ENCODE measurements around the gene GGA3.
A peak's percentile ranks its signal among the peaks of the same experiment; 100 is the strongest.

The GGA3 gene

DNA sequence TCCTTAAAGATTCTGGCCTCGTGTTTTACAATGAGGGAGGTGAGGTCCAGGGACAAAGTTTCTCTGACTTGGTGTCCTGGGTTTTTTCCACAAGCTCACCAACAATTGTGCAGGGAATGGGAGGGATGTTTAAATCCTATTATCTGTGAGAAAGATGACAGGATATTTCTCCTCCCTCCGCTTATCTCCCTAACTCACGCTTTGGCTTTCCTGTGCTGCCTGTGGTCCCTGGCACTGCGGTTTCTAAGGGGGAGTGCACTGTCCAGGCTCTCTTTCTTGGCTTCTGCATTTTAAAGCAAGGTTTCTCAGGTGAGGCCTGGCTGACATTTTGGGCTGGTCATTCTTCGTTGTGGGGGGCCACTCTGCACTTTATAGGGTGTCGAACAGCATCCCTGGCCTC, 16.4 kb downstream of the GGA3 start:
- DNase-seq, result no peak

DNA sequence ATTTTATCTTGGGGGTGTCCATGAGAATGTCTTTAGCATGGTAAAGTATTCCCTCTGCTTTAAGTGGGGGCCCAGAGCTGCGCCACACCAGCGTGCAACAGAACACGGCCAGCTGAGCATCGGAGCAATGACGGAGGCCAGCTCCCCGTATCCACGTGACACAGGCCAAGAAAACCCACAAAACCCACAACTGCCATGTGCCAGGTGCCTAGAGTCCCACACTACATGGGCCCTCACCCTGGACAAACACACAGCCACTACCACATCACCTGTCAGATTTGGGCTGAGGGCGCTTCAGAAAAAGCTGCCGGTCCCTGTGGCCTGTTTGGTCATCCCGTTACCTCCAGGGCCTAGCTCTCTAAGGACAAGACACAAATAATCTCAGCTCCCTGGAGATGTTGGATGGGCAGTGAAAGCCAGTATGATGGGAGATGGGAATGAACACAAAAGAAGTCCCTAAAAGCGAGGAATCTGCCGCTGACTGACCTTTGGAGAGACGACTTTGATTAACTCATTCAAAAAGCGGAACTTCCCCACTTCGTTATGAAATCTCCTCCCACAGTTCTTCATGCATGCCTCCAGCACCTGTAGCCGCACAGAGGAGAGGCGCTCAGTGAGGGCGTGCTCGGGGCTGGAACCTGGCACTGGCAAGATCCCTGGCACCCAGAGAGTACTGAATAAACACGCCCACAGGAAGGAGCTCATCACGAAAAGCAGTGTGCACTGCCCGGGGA, 17.1 kb downstream of the GGA3 start:
- DNase-seq, result no peak

DNA sequence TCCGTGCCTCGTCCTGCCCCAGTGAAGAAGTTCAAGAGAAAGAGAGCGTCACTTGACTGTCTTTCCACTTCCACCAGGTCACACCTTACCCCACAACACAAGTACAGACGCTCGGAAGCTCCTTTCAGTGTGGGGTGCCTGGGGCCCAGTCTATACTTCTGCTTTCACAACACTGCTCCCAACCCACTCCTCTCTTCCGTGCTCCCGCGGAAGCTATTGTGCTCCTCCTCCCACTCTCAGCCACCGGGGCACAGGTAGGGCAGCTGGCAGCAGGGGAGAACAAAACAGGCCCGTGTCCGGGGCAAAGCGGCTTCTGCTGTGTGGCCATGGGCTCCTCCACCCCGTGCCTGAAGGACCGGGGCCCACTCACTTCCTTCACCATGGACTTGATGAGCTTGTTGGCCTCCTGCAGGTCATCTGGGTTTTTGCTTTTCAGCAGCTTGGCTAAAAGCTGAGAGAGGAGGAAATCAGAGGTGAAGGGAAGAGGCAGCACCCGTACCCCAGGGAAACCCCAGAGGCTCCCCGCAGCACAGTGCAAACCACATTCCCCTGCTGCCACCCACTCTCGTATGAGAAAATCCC, 18.9 kb downstream of the GGA3 start:
- DNase-seq, result no peak

DNA sequence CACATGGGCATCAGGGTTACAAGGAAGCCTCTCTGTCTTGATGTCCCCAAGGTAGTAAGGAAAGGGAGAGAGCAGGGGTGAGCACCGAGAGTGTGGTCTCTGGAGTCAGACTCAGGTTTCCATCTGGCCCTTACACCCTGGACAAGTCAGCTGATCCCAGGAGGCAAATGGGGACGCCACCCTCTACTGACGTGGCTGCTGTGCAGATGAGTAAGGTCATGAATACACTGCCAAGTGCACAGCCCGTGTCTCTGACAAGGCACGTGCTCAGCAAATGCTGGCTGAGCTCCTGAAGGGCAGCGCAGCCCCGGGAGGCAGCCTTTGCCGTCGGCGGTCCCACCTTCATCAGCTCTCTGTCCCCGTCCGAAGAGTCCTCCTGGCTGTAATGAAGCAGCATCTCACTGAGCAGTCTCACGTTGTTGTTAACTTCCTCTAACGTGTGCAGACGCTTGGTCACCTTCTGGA, 19.4 kb downstream of the GGA3 start:
- no peak for DNase-seq

DNA sequence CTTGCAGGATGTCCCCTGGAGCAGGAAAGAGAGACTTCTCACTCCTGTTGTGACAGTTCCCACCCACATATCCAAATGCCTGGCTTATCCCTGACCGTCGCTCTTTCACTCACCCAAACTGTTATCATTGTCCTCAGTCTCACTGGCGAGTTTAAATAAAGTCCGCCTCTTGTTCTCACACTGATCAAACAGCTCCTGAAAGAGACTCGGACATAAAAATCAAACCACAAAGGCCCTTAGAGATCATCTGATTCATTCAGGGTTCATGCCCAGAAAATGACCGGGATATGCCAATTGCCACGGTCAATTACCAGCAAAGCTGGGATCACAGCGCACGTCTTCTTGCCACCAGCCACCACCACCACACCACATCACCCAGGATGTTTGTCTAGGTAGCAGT, 19.9 kb downstream of the GGA3 start:
- no peak for DNase-seq

DNA sequence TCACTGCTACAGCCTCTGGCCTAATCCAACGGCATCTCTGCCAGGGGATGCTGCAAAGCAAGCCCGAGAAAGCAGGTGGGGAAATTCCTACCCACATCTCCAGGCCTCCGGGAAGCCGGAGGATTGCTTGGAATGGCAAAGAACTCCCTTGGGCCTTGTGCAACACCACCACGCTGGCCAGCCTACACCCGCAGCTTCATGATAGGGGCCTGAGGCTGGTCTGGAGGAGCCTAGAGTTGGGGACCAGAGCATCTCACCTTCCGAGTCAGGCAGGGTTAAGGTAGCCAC, 20.3 kb downstream of the GGA3 start:
- no peak for DNase-seq

DNA sequence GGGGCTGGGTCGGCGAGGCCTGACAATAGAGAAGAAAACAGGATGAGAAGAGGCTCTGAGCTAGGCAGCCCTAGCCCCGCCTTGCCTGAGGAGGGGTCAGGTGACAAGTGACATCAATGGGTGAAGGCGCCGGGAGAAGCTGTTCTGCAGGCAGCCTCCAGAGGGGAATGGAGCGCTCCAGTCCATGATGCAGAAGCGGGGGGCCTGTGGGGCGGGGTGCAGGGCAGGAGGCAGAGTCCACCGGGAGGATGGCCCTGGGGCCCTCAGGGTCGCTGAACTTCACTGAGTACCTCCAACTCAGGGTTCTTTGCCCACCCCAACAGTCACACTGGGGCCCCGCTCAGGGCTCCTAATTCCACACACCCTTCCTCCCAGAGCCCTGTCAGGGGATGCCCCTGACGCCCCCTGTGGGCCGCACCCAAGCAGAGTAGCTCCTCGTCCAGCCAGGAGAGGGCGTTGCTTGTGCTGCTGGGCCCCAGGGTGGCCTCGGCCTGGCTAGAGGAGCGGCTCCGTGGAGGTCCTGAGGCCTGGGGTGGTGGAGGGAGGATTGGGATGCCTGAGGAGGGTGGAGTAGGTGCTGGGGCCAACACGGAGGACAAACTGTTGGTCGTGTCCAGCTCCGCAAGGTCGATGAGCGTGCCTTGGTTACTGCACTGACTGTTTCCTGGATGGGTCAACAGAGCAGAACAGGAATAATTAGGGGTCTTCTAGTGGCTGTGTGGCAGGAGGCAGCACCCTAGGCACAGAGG, 20.8 kb downstream of the GGA3 start:
- DNase-seq, result peak; percentile 1

DNA sequence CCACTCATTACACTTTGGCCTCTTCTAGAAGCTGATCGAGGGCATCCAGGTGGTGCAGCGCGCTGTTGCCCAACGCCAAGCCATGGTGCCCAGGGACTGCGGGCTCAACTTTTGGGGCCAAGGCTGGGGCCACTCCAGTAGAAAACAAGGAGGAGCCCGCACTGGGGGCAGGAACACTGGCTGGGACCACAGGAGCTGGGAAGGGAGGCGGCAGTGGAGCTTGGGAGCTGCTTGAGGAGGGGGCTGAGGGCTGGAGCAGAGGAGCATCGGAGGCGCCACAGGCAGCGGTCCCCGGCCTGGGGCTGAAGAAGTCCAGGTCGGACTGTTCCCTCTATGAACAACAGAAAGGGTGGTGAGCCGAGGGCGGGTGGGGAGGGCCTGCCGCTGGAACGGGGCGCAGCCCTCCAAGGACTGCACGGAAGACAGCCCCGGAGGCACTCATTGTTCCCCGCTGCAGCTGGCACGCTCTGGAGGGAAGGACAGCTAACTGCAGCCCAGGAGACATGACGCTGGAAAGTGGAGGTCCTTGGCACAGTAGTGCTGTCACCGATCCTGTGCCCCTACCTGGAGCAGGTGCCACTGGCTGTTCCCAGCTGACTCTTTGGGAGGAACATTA, 21.5 kb downstream of the GGA3 start:
- no peak for DNase-seq

DNA sequence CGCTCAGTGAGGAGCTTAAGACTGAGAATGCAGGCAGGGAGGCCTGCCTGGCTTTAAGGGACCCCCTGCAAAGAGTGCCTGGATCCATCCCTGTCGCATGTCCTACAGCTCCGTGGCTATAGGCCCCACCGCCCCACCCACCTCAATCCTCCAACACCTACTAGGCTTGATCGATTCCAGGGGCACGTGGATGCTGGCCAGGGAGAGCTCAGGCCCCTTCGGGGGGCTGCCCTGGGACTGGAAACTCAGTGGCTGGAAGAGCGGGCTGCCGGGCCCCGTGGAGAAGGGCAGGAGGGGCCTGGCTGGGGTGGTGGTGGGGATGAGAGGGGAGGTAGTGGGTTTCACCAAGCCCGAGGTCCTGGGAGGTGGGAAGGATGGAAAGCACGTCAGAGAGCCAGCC, 22.2 kb downstream of the GGA3 start:
- DNase-seq, result no peak

DNA sequence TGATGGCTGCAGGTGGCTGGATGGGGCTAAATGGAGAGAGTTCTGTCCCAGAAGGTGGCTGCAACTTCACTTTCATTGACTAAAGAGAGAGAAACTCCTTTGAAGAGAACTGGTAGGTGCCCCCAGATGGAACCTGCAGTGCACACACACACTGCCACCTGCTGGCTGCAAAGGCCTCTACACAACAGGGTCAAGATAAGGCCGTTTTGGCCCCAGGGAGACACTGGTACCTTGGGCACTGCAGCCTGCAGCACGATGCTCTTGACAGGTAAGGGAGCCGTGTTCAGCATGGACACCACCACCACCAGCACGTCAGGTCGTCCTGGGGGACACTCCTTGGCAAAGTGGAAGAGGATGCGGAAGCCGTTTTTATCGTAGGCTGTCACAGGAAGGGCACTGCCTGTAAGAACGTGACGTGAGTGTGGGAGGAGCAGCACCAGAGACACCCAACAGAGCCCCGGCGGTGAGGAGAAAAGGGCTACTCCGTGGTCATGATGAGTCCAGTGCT, 22.7 kb downstream of the GGA3 start:
- peak; percentile 27 for DNase-seq

DNA sequence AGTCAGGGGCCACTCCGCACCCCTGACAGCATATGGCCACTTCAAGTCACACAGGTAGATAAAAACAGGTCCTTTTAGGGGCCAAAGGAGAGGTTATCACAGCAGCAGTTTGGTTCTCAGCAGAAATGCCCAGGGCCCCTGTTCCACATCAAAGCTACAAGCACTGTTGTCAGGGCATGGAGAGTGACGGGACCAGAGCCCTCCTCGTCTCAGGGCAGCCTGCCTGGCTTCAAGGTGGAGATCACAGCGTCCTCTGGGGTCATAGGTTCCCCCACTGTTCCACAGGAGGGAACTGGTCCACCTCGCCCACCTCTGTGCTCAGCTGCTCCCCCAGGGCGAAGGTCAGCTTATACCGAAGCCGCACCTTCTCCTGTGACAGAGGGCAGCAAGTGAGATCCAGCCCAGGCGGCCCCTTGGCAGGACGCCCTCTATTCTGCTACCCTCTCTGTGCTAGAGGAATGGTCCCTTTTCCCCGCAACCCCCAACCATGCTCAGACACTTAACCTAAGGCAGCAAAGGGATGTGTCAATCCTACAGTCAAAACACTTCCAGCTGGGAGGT, 23.3 kb downstream of the GGA3 start:
- no peak for DNase-seq

DNA sequence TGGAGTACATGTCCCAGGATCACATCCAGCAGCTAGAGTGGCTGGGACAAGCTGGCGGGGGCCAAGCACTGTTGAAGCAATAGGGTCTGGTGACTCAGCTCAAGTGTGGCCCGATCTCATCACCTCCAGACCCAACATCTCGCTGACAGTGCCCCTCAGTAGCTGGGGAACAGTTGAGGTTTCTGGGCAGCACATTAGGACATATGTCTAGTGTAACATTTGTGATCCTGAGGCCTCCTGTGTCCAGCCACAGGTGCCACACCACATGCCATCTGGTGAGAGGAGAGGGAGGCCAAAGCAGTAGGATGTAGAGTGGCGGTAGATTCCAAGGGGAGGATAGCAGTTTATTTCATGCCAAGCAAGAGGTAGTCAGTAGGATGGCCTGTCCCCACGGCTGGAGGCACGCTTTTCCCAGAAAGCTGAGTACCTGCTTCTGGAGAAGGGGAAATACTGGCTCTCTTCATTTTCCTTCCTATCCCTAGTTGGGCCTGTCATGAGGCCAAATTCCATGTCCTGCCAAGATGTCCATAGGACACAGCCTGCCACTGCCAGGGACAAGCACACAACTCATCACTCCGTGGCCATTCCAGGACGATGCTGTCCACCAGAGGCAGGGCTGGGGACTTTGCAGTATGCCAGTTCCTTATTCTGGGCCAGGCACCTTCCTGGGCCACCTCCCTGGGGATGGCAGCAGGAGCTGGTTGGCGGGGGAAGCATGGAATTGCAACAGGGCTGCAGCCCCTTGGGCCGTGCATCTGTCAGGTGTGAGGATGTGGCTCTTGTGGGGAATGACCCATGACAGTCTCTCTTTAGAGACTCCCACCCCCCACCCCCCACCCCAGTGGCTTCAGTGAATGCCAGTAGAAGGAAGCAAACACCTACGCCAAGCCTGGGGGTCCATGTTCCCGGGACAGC, 24.0 kb downstream of the GGA3 start:
- DNase-seq, result no peak

DNA sequence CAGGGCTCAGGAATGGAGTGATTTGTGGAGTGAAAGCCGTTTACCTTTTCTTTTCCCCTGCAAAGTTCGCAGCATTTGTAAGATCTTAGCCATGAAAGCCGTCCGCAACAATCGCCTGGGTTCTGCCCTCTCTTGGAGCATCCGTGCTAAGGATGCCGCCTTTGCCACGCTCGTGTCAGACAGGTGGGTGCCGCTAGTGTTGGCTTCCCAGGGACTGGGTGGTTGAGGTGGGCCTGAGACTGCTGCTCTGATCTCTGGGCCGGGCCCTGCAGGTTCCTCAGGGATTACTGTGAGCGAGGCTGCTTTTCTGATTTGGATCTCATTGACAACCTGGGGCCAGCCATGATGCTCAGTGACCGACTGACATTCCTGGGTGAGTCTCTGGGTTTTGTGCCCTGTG, 28.6 kb downstream of the GGA3 start:
- no peak for DNase-seq

DNA sequence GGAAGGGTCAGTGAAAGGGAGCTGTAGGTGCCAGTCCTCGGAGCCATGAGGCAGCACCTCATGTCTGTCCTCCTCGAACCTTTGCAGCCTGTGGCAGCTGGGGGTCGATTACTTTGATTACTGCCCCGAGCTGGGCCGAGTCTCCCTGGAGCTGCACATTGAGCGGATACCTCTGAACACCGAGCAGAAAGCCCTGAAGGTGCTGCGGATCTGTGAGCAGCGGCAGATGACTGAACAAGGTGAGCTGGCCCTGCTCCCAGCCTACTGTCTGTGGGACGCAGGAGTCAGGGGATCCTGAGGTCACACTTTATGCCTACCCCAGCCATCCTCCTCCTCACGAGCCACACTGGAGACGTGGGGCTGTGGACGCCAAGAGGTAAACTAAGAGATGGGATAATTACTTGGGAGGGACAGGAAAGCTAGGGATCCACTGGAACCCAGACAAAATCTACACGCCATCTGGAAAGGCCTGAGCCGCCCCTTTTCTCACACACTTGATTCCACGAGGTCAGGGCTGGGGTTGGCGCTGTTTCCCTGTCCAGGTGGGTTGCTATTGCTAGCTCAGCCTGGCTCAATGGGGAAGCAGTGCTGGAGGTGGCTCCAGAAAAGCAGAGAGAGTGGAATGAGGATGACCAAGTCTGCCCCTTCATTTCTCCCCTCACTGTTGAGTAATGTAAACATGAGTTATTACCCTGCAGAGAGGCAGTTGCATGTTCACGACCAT, 29.5 kb downstream of the GGA3 start:
- no peak for DNase-seq

DNA sequence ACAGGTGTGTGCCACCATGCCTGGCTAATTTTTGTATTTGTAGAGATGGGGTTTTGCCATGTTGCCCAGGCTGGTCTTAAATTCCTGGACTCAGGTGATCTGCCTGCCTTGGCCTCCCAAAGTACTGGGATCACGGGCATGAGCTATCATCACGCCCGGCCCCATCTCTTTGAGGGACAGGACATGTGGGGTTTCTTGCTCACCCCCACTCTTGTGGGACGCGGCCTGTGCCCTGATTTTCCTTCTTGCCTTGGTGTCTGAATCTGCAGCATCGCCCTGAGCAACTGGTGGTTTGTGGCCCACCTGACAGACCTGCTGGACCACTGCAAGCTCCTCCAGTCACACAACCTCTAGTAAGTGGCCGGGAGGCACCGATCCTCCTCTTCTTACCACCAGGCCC, 30.3 kb downstream of the GGA3 start:
- no peak for DNase-seq

DNA sequence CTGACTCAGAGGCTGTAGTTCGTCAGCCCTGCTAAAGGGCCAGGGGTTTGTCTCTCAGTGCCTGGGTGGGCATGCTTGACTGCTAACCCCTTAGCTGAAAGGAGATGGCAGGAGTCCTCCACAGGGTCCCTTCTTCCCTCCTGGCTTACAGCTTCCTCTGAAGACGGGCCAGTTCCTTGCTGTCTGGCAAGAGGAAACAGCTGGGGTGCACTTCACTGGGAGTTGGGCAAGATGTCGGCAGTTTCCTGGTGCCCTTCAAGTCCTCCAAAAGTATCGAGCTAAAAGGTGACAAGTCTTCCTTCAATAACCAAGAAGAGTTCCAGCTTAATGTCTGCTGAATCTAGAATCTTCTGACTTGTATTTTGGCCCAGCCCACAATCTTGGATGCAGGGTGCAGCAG, 32.6 kb downstream of the GGA3 start:
- no peak for DNase-seq

DNA sequence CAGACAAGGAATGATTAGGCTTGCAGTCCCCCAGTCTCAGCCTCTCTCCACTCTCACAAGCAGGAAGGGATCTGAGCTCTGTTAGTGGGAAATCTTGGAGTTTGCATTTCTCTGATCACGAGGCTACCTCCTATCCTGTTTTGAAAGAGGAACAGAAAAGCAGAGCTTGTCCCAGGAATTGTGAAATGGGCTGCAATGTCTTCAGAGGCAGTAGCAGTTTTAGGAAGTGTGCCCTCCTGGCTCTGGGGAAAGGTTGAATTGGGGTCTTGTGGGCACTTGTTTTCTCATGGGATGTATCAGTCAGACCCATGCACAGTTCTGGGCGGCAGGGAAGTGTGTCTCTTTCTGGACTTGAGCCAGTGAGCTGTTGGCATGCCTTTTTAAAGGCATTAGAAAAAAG, 33.1 kb downstream of the GGA3 start:
- no peak for DNase-seq

DNA sequence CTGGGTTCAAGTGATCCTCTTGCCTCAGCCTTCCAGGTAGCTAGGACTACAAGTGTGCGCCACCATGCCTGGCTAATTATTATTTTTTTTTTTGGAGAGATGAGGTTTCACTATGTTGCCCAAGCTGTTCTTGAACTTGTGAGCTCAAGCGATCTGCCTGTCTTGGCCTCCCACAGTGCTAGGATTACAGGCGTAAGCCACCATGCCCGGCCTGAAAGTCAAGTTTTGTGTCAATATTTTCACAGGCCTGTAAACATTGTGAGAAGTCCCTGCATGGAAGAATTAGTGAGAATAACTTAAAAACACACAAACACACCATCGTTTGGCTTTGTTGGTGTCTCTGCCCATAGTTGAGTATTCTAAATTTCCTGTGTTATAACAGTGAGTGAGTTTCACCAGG, 33.7 kb downstream of the GGA3 start:
- no peak for DNase-seq

DNA sequence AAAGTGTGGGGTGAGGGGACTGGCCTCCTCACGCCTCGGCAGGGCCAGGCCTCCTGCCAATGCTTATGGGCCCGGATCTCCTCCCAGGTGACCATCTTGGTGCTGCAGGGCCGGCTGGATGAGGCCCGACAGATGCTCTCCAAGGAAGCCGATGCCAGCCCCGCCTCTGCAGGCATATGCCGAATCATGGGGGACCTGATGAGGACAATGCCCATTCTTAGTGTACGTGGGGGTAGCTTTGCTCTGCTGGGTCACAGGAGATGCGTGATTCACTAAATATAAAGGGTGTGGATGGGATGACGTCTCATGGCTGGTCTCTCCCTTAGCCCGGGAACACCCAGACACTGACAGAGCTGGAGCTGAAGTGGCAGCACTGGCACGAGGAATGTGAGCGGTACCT, 36.4 kb downstream of the GGA3 start:
- no peak for DNase-seq

DNA sequence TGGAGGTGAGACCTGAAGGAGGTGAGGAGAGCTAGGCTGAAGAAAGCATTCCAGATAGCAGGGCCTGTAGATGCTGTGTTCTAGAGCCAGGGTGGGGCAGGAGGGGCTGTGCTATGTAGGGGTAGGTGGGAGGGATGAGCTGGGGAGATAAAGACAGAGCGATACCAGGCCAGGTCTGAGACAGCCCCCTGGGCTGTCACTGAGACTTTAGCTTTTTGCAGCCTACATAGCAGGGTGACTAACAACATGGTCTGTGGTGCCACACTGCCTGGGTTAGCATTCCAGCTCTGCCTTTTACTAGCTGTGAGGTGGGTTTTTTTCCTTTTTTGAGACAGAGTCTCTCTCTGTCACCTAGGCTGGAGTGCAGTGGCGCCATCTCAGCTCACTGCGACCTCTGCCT, 41.6 kb downstream of the GGA3 start:
- no peak for DNase-seq

DNA sequence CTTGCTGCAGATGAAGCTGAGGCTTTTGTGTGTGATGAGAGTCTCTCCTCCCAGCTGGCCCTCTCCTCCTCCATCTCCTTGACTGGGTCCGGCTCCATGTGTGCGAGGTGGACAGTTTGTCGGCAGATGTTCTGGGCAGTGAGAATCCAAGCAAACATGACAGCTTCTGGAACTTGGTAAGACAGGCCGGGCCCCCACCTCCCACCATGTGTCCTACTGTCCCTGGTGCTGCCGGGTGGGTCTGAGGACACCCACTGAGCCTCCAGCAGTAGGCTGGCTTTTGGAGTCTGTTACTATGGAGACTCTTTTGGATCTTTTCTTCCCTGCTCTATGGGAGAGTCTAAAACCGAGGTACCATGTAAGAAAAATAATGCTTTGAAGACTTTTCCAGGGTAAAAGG, 43.3 kb downstream of the GGA3 start:
- DNase-seq, result no peak

DNA sequence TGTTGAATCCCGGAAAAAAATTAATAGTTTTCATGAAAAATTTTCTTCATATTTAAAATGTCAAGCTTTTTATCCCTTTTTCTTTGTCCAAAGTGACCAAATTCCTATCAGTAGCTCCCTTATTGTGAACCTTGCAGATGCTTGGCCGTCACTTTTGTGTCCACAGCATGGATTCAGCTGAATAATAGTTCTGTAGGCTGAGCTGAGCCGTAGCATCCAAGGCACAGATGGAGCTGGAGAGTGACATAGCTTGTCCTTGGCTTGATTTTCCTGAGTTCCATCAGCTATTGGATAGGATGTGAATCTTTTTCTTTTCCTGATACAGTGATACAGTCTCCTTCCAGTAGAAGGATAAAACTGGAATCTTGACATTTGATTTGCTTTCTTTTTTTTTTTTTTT, 52.3 kb downstream of the GGA3 start:
- no peak for DNase-seq

Measured in effector CD8-positive, alpha-beta T cell (primary cell).